Lung (tissue), 12 donors: Measurements from ENCODE around the gene CNTFR. TPM values are rescaled to one million over a fixed set of nuclear protein-coding genes. Genes with fewer than 3 reads are reported as not detected.

Experiments
- ATAC-seq: fragments of 200-7000 bp; cut with Tn5 transposase; one replicate; pipeline ENCODE4 v1.9.1; 2020; ENCODE audit warnings: moderate number of reproducible peaks; ENCODE audit not compliant: insufficient read depth, low FRiP score
- DNase-seq, 3 donors: peaks; one replicate each; pipeline ENCODE4 v3.0.0-alpha.2; 2013 to 2017
- H3K27ac ChIP-seq, 2 donors: one replicate each; pipeline ENCODE4 v1.5.1; 2013; ENCODE audit warnings: mild to moderate bottlenecking in 2 of 2, moderate library complexity in 2 of 2, control low read depth in 1 of 2, inconsistent platforms in 1 of 2, low read depth in 1 of 2, low read length in 1 of 2
- H3K27me3 ChIP-seq, 3 donors: one replicate each; pipeline ENCODE4 v1.5.1; 2013; ENCODE audit warnings: low read length in 2 of 3; ENCODE audit not compliant: control insufficient read depth in 3 of 3, insufficient read depth in 3 of 3
- H3K36me3 ChIP-seq, 4 donors: one replicate each; pipeline ENCODE4 v1.5.1; 2013; ENCODE audit warnings: low read length in 4 of 4, mild to moderate bottlenecking in 1 of 4, moderate library complexity in 1 of 4; ENCODE audit not compliant: control insufficient read depth in 4 of 4, insufficient read depth in 4 of 4
- H3K4me1 ChIP-seq, 5 donors: one replicate each; pipeline ENCODE4 v1.5.1; 2013; ENCODE audit warnings: low read length in 5 of 5, mild to moderate bottlenecking in 2 of 5, moderate library complexity in 1 of 5; ENCODE audit not compliant: control insufficient read depth in 5 of 5, insufficient read depth in 5 of 5
- H3K4me3 ChIP-seq: one replicate; pipeline ENCODE4 v1.5.1; 2013; ENCODE audit warnings: mild to moderate bottlenecking, control low read depth, moderate library complexity
- H3K9ac ChIP-seq, 2 donors: one replicate each; pipeline ENCODE4 v1.5.1; 2013; ENCODE audit warnings: low read length in 2 of 2, control low read depth in 1 of 2; ENCODE audit not compliant: insufficient read depth in 1 of 2
- H3K9me3 ChIP-seq, 4 donors: one replicate each; pipeline ENCODE4 v1.5.1; 2013; ENCODE audit warnings: low read length in 3 of 4, mild to moderate bottlenecking in 1 of 4, moderate library complexity in 1 of 4; ENCODE audit not compliant: control insufficient read depth in 4 of 4, insufficient read depth in 3 of 4
- WGBS, 2 donors: extraction: QIAGEN DNeasy Blood & Tissue Kit; methylation state at CpG; one replicate each; pipeline ENCODE4 v1.1.7; 2013; 5-methylcytosine and 5-hydroxymethylcytosine counted together
- polyA plus RNA-seq, 2 donors: library from polyadenylated mRNA; stranded (reverse); fragments of 200-250 nt; gene quantifications; one replicate each; pipeline ENCODE4 v1.2.1, GENCODE V29; 2013
- total RNA-seq, 2 donors: library from RNA; depleted of rRNA in 1 of 2; stranded (reverse); fragments of >200 nt in 1 of 2; gene quantifications; one replicate each; pipeline ENCODE4 v1.2.1, GENCODE V29; 2014 to 2021
- TF ChIP-seq, protein P1 (sequence below): IDR thresholded peaks from 2 replicates; pipeline ENCODE4 v1.5.1; 2012; ENCODE audit warnings: mild to moderate bottlenecking; ENCODE audit errors: control extremely low read depth, extremely low read depth
- donor health status: control.
- donor health status: control.
- donor health status: Bipolar disorder and iron deficiency.
- donor health status: healthy.
- donor health status: DM: yes; HTN: yes; CAD: no.

CNTFR gene
- total and polyA plus RNA-seq, 4 donors, result 0.42 to 3.3 (median 1.3) TPM

DNA sequence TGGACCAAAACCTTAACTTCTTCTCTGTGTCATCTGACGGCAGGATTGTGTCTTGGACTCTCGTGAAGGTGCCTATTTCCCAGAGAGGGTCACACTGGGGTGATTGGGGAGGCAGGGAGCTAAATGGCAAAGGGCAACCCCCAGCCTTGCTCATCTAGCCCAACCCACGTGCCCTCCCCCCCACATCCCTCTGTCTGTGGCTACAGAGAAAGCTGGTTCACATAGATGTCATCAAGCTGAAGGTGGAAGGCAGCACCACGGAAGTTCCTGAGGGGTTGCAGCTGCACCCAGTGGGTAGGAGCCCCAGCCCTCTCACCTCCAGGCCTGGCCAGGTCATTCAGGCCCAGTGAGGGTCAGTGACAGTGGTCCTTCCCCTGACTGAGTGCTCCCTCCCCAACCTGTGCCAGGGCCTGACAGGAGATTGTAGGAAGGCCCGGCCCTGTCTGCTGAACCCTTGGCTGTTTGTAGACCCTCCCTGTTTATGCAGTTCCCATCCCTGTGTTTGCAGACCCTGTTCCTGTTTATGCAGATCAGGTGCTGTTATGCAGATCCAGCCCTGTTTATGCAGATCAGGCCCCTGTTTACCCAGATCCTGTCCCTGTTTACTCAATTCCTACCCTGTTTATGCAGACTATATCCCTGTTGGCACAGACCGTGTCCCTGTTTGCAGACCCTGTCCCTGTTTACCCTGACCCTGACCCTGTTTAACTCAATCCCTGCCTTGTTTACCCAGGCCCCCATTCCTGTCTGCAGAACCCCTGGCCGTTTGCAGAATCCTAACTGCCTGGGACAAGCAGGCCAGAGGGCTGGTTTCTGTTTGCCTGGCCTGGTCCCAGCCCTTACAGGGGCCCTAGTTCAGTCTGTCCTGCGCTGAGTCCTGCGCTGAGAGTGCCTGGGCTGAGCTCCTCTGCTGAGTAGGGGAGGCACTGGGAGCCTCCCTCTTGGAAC lies 77.1 kb downstream of the CNTFR start:
- Histone ChIP-seq H3K4me1 (peaks cover 0 to 30% (median 9%) of the 10 kb centered on the region in 5 donors), H3K9ac (no peak overlapping the region), H3K27me3 (peaks cover 0 to 3% (median 0%) of the 10 kb centered on the region in 3 donors), H3K4me3 (no peak overlapping the region), H3K9me3 (no peaks in the 10 kb centered on the region), H3K36me3 (no peaks in the 10 kb centered on the region), H3K27ac (no peak overlapping the region)
- peak in 1 of 3 donors; percentile 31 for DNase-seq
- no peak for ATAC-seq
- WGBS, 2 donors, result 64 to 75% methylated on average over 9 of the region's 9 CpGs
- TF ChIP-seq, protein P1, sequence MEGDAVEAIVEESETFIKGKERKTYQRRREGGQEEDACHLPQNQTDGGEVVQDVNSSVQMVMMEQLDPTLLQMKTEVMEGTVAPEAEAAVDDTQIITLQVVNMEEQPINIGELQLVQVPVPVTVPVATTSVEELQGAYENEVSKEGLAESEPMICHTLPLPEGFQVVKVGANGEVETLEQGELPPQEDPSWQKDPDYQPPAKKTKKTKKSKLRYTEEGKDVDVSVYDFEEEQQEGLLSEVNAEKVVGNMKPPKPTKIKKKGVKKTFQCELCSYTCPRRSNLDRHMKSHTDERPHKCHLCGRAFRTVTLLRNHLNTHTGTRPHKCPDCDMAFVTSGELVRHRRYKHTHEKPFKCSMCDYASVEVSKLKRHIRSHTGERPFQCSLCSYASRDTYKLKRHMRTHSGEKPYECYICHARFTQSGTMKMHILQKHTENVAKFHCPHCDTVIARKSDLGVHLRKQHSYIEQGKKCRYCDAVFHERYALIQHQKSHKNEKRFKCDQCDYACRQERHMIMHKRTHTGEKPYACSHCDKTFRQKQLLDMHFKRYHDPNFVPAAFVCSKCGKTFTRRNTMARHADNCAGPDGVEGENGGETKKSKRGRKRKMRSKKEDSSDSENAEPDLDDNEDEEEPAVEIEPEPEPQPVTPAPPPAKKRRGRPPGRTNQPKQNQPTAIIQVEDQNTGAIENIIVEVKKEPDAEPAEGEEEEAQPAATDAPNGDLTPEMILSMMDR, result no peak

DNA sequence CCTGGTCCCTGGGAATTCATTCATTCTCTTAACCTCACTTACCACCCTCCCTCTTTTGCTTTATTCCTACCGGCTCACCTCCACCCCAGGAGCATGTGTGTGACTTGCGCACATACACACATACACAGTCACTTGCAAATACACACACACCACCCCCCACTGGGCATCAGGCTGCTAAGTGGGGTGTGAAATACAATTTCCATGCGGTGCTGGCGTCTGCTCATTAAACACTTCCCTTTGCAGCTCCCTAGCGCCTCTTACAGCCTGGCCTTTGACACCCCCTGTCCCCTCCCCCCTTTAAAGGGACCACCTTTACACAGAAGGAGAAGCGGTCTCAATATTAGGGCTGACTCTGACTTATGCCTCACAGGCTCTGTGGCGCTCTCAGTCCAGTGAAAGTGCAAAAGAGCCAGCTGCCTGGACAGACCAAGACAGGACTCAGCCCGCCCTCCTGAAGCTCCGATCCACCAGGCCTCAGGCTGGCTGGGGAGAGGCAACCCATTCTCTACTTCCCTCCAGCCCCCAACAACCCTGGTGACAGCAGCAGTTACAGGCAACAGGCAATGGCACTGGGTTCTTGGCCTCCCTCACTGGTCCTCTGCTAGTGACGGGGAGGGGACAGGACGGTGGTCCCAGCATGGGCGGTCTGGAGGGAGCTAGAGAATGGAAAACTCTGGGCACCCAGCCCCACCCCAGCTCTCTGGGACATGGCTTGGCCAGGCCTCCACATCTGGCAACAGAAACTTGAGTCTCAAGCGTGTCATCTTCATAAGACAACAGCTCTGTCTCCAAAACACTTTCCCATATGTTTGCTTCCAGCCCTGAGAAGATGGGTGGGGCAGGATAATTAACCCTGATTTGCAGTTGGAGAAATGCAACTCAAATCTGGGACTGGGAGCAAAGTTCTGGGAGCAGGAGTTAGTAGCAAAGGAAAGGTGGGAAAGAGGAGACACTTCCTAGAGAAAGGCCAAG lies 78.7 kb downstream of the CNTFR start:
- TF ChIP-seq, protein P1, result no peak
- Histone ChIP-seq H3K36me3 (no peaks in the 10 kb centered on the region), H3K4me1 (peaks cover 0 to 30% (median 9%) of the 10 kb centered on the region in 5 donors), H3K4me3 (no peak overlapping the region), H3K9ac (no peak overlapping the region), H3K27ac (no peak overlapping the region), H3K27me3 (peaks cover 0 to 3% (median 0%) of the 10 kb centered on the region in 3 donors), H3K9me3 (no peaks in the 10 kb centered on the region)
- WGBS, 2 donors, result 75 to 77% methylated on average over 13 of the region's 13 CpGs
- ATAC-seq (no peak), DNase-seq (peak in 2 of 3 donors; percentile 32 to 52)

DNA sequence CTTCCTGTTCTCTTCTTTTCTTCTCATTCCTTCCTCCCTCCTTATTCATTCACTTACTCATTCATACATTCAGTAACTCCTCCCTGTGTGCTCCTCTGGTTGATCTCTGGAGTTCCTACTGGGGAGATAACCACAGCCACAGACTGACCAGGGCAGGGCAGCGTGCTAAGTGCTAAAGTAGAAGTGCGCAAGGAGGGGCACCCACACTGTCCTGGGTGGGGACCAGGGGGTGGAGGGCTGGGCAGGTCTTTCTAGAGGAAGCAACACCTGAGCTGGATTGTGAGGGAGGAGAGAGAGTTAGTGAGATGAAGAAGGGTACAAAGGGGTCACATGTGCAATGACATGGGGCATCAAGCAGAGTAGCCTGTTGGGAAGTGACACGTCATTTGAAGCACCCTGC lies 80.6 kb downstream of the CNTFR start:
- ATAC-seq, result no peak

More for the DNA sequence above, 80.6 kb downstream of the CNTFR start:
- Histone ChIP-seq H3K27me3 (no peaks in the 10 kb centered on the region), H3K27ac (no peak overlapping the region), H3K36me3 (no peaks in the 10 kb centered on the region), H3K4me1 (peaks cover 0 to 30% (median 8%) of the 10 kb centered on the region in 5 donors), H3K4me3 (no peak overlapping the region), H3K9me3 (no peaks in the 10 kb centered on the region), H3K9ac (no peak overlapping the region)
- WGBS, 2 donors, result 78 to 93% methylated on average over 3 of the region's 3 CpGs
- TF ChIP-seq, protein P1, result no peak
- no peak for DNase-seq
